Fibroblast of pulmonary artery (primary cell): ENCODE measurements around the gene TK2.
"Not testable (repeated sequence)": the region's sequence is repeated elsewhere in the genome, so short reads cannot be mapped to it uniquely, and the experiment has no call there.

ENCODE experiments used
- DNase-seq: peaks from one replicate; pipeline ENCODE4 v3.0.0-alpha.2; 2010; ENCODE audit warnings: low read depth
- H3K4me3 ChIP-seq: replicated peaks from 2 replicates; pipeline ENCODE4 v1.5.1; 2011; ENCODE audit warnings: low read depth, mild to moderate bottlenecking, control low read depth, low read length, moderate library complexity
- CTCF ChIP-seq: IDR thresholded peaks from 2 replicates; pipeline ENCODE4 v1.5.1; 2011; ENCODE audit warnings: mild to moderate bottlenecking, control low read depth, low read length, inconsistent platforms; ENCODE audit errors: missing control alignments

Gene TK2

GRCh38 chr16:66517586-66518263 is 32.2 kb downstream of the TK2 start:
- no peak for TF ChIP-seq CTCF
- no peak overlapping the region for H3K4me3 ChIP-seq
- DNase-seq = no peak

GRCh38 chr16:66516808-66517585 is 32.9 kb downstream of the TK2 start:
- no peak for TF ChIP-seq CTCF
- H3K4me3 ChIP-seq = peak overlapping the region; percentile 18
- peak; percentile 99 for DNase-seq

- no peak for TF ChIP-seq CTCF
- no peak overlapping the region for H3K4me3 ChIP-seq
- DNase-seq = no peak
Observed at GRCh38 chr16:66516509-66516807, 33.5 kb downstream of the TK2 start.

- no peak overlapping the region for H3K4me3 ChIP-seq
- peak; percentile 77 for DNase-seq
- TF ChIP-seq CTCF = peak; percentile 67
Observed at GRCh38 chr16:66515596-66516508, 34.1 kb downstream of the TK2 start.

GRCh38 chr16:66514980-66515595 is 34.8 kb downstream of the TK2 start:
- H3K4me3 ChIP-seq = not testable (repeated sequence)

GRCh38 chr16:66514391-66514790 is 35.5 kb downstream of the TK2 start:
- not testable (repeated sequence) for DNase-seq

More at GRCh38 chr16:66514980-66515595, 34.8 kb downstream of the TK2 start:
- not testable (repeated sequence) for DNase-seq

GRCh38 chr16:66513111-66513723 is 36.7 kb downstream of the TK2 start:
- no peak for DNase-seq
- TF ChIP-seq CTCF = no peak
- no peak overlapping the region for H3K4me3 ChIP-seq

More at GRCh38 chr16:66514391-66514790, 35.5 kb downstream of the TK2 start:
- not testable (repeated sequence) for H3K4me3 ChIP-seq
